ENCODE data around the gene SOCS3.

GRCh38 chr17:78394209-78394608, 34.3 kb upstream of the SOCS3 start:
- TF ChIP-seq CTCF (IDR thresholded peaks at IDR 0.05) (no peak), POLR2A (IDR thresholded peaks at IDR 0.05) (no peak)
